A204.1 (cell line): Measurements from ENCODE around the gene GALR3.

ENCODE experiments used
- FAIRE-seq: peaks from 2 replicates; lab custom pipeline; 2012; peaks lifted over from hg19 to GRCh38; lab: Jason Lieb, UNC

The GALR3 gene

GRCh38 chr22:37803195-37803638, 20.0 kb upstream of the GALR3 start:
- no peak for FAIRE-seq

- FAIRE-seq, result no peak
Observed at GRCh38 chr22:37803639-37804351, 19.4 kb upstream of the GALR3 start.

GRCh38 chr22:37804352-37804880, 18.8 kb upstream of the GALR3 start:
- no peak for FAIRE-seq

- FAIRE-seq, result no peak
Observed at GRCh38 chr22:37804881-37805809, 18.0 kb upstream of the GALR3 start.

GRCh38 chr22:37805810-37806277, 17.3 kb upstream of the GALR3 start:
- FAIRE-seq, result no peak

GRCh38 chr22:37806409-37807333, 16.5 kb upstream of the GALR3 start:
- no peak for FAIRE-seq

GRCh38 chr22:37807410-37808293, 15.5 kb upstream of the GALR3 start, which contains the start of gene GCAT:
Gene GCAT (plus strand): TSS chr22:37807934. CDS start chr22:37807968, 34 bp downstream.
- peak; percentile 78 for FAIRE-seq

GRCh38 chr22:37808294-37808657, 14.9 kb upstream of the GALR3 start:
- no peak for FAIRE-seq

- FAIRE-seq, result no peak
Observed at GRCh38 chr22:37809672-37810333, 13.4 kb upstream of the GALR3 start.

GRCh38 chr22:37811867-37812266, 11.3 kb upstream of the GALR3 start:
- no peak for FAIRE-seq

GRCh38 chr22:37812869-37813678, 10.1 kb upstream of the GALR3 start:
- FAIRE-seq, result no peak

GRCh38 chr22:37815593-37815992, 7.6 kb upstream of the GALR3 start:
- no peak for FAIRE-seq

GRCh38 chr22:37816543-37817180, 6.5 kb upstream of the GALR3 start:
- no peak for FAIRE-seq

GRCh38 chr22:37817705-37818408, 5.3 kb upstream of the GALR3 start:
- FAIRE-seq, result no peak

- no peak for FAIRE-seq
Observed at GRCh38 chr22:37818409-37819104, 4.6 kb upstream of the GALR3 start.

- no peak for FAIRE-seq
Observed at GRCh38 chr22:37819105-37819433, 4.1 kb upstream of the GALR3 start.

GRCh38 chr22:37820350-37820749, 2.8 kb upstream of the GALR3 start:
- no peak for FAIRE-seq
